ENCODE data around the gene RTP5. TPM values are rescaled to one million over a fixed set of nuclear protein-coding genes. Genes with fewer than 3 reads are reported as not detected.
A peak's percentile ranks its signal among the peaks of the same experiment; 100 is the strongest.

The RTP5 gene
- total and polyA plus RNA-seq, 2 donors (not counting 1 experiment from before 2014, with no cell fraction given) = not detected

- Histone ChIP-seq H3K9me3 (ENCODE audit: control insufficient read depth, insufficient read depth, low read depth, low read length) (no peaks in the 10 kb centered on the region), H3K27me3 (ENCODE audit: control insufficient read depth, insufficient read depth, low read length) (no peaks in the 10 kb centered on the region), H4K20me1 (ENCODE audit: control insufficient read depth, extremely low read depth, insufficient read depth, low read length) (no peaks in the 10 kb centered on the region), H3K9ac (ENCODE audit: insufficient read depth, low read length) (no peak overlapping the region), H3K4me3 (replicated peaks in 1 of 4; ENCODE audit: control extremely low read depth in 1 of 4, insufficient read depth in 1 of 4, low read depth in 3 of 4, low read length in 4 of 4) (no peak overlapping the region), H3K36me3 (ENCODE audit: control insufficient read depth, insufficient read depth, low read length) (no peaks in the 10 kb centered on the region), H3K79me2 (ENCODE audit: control insufficient read depth, insufficient read depth, low read length) (no peaks in the 10 kb centered on the region), H3K4me1 (ENCODE audit: control insufficient read depth, extremely low read depth, insufficient read depth, low read length) (no peaks in the 10 kb centered on the region), H3K4me2 (ENCODE audit: extremely low read depth, insufficient read depth, low read length) (no peak overlapping the region), H3K27ac (ENCODE audit: insufficient read depth, low read length) (no peak overlapping the region), H2AFZ (ENCODE audit: low read length) (no peak overlapping the region)
- no peak for TF ChIP-seq EZH2 (IDR thresholded peaks at IDR 0.05; ENCODE audit: low read length, missing control alignments)
- TF ChIP-seq, protein P1, sequence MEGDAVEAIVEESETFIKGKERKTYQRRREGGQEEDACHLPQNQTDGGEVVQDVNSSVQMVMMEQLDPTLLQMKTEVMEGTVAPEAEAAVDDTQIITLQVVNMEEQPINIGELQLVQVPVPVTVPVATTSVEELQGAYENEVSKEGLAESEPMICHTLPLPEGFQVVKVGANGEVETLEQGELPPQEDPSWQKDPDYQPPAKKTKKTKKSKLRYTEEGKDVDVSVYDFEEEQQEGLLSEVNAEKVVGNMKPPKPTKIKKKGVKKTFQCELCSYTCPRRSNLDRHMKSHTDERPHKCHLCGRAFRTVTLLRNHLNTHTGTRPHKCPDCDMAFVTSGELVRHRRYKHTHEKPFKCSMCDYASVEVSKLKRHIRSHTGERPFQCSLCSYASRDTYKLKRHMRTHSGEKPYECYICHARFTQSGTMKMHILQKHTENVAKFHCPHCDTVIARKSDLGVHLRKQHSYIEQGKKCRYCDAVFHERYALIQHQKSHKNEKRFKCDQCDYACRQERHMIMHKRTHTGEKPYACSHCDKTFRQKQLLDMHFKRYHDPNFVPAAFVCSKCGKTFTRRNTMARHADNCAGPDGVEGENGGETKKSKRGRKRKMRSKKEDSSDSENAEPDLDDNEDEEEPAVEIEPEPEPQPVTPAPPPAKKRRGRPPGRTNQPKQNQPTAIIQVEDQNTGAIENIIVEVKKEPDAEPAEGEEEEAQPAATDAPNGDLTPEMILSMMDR (conservative IDR thresholded peaks at IDR 0.05 in 1 of 2, IDR thresholded peaks at IDR 0.05 in 1 of 2; ENCODE audit: low read depth in 1 of 2, low read length in 2 of 2) = no peak
- no peak for DNase-seq (ENCODE audit: low read depth in 2 of 2)
Measured at GRCh38 chr2:241894681-241895426, 25.3 kb downstream of the RTP5 start.

GRCh38 chr2:241895427-241895711 is 25.8 kb downstream of the RTP5 start:
- no peaks in the 10 kb centered on the region for H3K36me3 ChIP-seq (ENCODE audit: control insufficient read depth, insufficient read depth, low read length)
- no peak overlapping the region for H3K4me2 ChIP-seq (ENCODE audit: extremely low read depth, insufficient read depth, low read length)
- no peaks in the 10 kb centered on the region for H3K27me3 ChIP-seq (ENCODE audit: control insufficient read depth, insufficient read depth, low read length)
- H3K9me3 ChIP-seq (ENCODE audit: control insufficient read depth, insufficient read depth, low read depth, low read length) = no peaks in the 10 kb centered on the region
- H3K79me2 ChIP-seq (ENCODE audit: control insufficient read depth, insufficient read depth, low read length) = no peaks in the 10 kb centered on the region
- H4K20me1 ChIP-seq (ENCODE audit: control insufficient read depth, extremely low read depth, insufficient read depth, low read length) = no peaks in the 10 kb centered on the region
- H2AFZ ChIP-seq (ENCODE audit: low read length) = no peak overlapping the region
- H3K4me1 ChIP-seq (ENCODE audit: control insufficient read depth, extremely low read depth, insufficient read depth, low read length) = no peaks in the 10 kb centered on the region
- no peak overlapping the region for H3K4me3 ChIP-seq (replicated peaks in 1 of 4; ENCODE audit: control extremely low read depth in 1 of 4, insufficient read depth in 1 of 4, low read depth in 3 of 4, low read length in 4 of 4)
- TF ChIP-seq, protein P1 (conservative IDR thresholded peaks at IDR 0.05 in 1 of 2, IDR thresholded peaks at IDR 0.05 in 1 of 2; ENCODE audit: low read depth in 1 of 2, low read length in 2 of 2) = no peak
- no peak for TF ChIP-seq EZH2 (IDR thresholded peaks at IDR 0.05; ENCODE audit: low read length, missing control alignments)
- no peak for DNase-seq (ENCODE audit: low read depth in 2 of 2)
- H3K27ac ChIP-seq (ENCODE audit: insufficient read depth, low read length) = no peak overlapping the region
- no peak overlapping the region for H3K9ac ChIP-seq (ENCODE audit: insufficient read depth, low read length)

DNA sequence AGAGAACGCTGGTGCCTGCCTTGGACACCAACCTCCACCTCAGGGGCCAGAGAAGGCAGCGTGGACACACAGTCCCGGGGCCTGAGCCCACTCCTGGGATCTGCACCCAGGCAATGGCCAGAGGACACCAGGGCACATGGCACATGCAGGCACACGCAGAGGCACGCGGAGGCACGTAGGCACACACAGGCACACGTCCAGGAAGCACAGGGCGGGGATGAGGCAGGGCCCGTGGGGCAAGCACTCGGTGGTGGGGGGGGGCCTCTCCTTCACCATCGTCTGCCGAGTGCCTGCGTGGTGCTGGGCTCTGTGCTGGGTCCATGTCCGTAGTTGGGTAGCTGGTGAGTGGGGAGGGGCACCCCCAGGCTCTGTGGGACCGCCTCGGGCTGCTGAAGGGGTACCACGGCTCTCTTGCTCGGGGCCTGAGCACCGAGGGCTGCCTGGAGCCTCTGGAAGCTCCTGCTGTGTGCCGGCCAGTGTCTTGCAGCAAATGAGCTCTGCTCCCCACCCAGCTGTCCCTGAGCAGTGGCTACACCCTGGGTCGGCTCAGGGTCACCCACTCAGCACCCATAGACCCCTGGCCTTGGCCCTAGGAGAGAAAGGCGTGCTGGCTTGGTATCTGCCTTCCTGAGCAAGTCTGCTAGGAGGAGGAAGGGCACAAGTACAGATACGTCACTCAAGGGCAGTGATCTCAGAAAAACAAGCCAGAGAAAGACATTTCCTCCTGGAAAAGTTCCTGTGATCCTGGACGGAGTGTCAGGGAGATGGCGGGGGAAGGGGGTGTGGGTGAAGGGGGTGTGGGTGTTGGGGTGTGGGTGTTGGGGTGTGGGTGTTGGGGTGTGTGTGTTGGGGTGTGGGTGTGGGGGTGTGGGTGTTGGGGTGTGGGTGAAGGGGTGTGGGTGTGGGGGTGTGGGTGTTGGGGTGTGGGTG is 26.4 kb downstream of the RTP5 start:
- Histone ChIP-seq H3K27me3 (ENCODE audit: control insufficient read depth, insufficient read depth, low read length) (no peaks in the 10 kb centered on the region), H3K4me2 (ENCODE audit: extremely low read depth, insufficient read depth, low read length) (no peak overlapping the region), H4K20me1 (ENCODE audit: control insufficient read depth, extremely low read depth, insufficient read depth, low read length) (no peaks in the 10 kb centered on the region), H3K79me2 (ENCODE audit: control insufficient read depth, insufficient read depth, low read length) (no peaks in the 10 kb centered on the region), H3K36me3 (ENCODE audit: control insufficient read depth, insufficient read depth, low read length) (no peaks in the 10 kb centered on the region), H3K9me3 (ENCODE audit: control insufficient read depth, insufficient read depth, low read depth, low read length) (no peaks in the 10 kb centered on the region), H2AFZ (ENCODE audit: low read length) (no peak overlapping the region), H3K4me1 (ENCODE audit: control insufficient read depth, extremely low read depth, insufficient read depth, low read length) (no peaks in the 10 kb centered on the region), H3K9ac (ENCODE audit: insufficient read depth, low read length) (no peak overlapping the region), H3K27ac (ENCODE audit: insufficient read depth, low read length) (no peak overlapping the region), H3K4me3 (replicated peaks in 1 of 4; ENCODE audit: control extremely low read depth in 1 of 4, insufficient read depth in 1 of 4, low read depth in 3 of 4, low read length in 4 of 4) (no peak overlapping the region)
- DNase-seq (ENCODE audit: low read depth in 2 of 2) = peak; percentile 26 to 71
- TF ChIP-seq, protein P1 (conservative IDR thresholded peaks at IDR 0.05 in 1 of 2, IDR thresholded peaks at IDR 0.05 in 1 of 2; ENCODE audit: low read depth in 1 of 2, low read length in 2 of 2) = no peak
- no peak for TF ChIP-seq EZH2 (IDR thresholded peaks at IDR 0.05; ENCODE audit: low read length, missing control alignments)

Data from fibroblast of lung (primary cell).